Spinal cord (tissue), 10 donors: ENCODE results near the gene HNRNPC. TPM values are rescaled to one million over a fixed set of nuclear protein-coding genes. Genes with fewer than 3 reads are reported as not detected.
A peak's percentile ranks its signal among the peaks of the same experiment; 100 is the strongest.
"Not testable (repeated sequence)": the region's sequence is repeated elsewhere in the genome, so short reads cannot be mapped to it uniquely, and the experiment has no call there.

Experiments used
- DNase-seq, 6 donors: peaks; one replicate each; pipeline versions ENCODE4 v3.0.0 to v3.0.0-alpha.2; 2013 to 2015; ENCODE audit warnings: low spot score in 6 of 6, low read depth in 4 of 6
- H3K27ac ChIP-seq: one replicate; pipeline ENCODE4 v1.5.1; 2013; ENCODE audit warnings: low read depth, low read length, control low read depth
- H3K27me3 ChIP-seq: one replicate; pipeline ENCODE4 v1.6.1; 2013; ENCODE audit warnings: low read length; ENCODE audit not compliant: control insufficient read depth, insufficient read depth
- H3K36me3 ChIP-seq: one replicate; pipeline ENCODE4 v1.6.1; 2013; ENCODE audit warnings: low read length; ENCODE audit not compliant: control insufficient read depth, insufficient read depth
- H3K4me1 ChIP-seq: one replicate; pipeline ENCODE4 v1.6.1; 2013; ENCODE audit warnings: low read length; ENCODE audit not compliant: control insufficient read depth, insufficient read depth
- H3K4me3 ChIP-seq: one replicate; pipeline ENCODE4 v1.5.1; 2013; ENCODE audit warnings: low read depth, low read length, control low read depth
- H3K9me3 ChIP-seq: one replicate; pipeline ENCODE4 v1.6.1; 2013; ENCODE audit warnings: low read length; ENCODE audit not compliant: control insufficient read depth, insufficient read depth
- WGBS: methylation state at CpG from one replicate; pipeline ENCODE4 v1.1.5; 2013; ENCODE audit warnings: missing lambda C conversion rate; ENCODE audit not compliant: insufficient coverage; 5-methylcytosine and 5-hydroxymethylcytosine counted together
- polyA plus RNA-seq, 2 donors: library from polyadenylated mRNA; unstranded; fragments of 120-200 nt; gene quantifications; one replicate each; pipeline ENCODE4 v1.2.1, GENCODE V29; 2013; ENCODE audit not compliant: insufficient read length in 2 of 2
- total RNA-seq, 2 donors: library from RNA; depleted of rRNA in 1 of 2; stranded (reverse); fragments of 120-200 nt in 1 of 2; fragments of >200 nt in 1 of 2; gene quantifications; one replicate each; pipeline versions ENCODE4 v1.2.3 to v1.2.4, GENCODE V29; 2013 to 2014
- donor health status: healthy.

Gene HNRNPC
- total and polyA plus RNA-seq, 4 donors, result 492 to 536 (median 509) TPM

- H3K27ac ChIP-seq, H3K4me3 ChIP-seq, H3K36me3 ChIP-seq, H3K4me1 ChIP-seq, H3K9me3 ChIP-seq, DNase-seq, H3K27me3 ChIP-seq: not testable (repeated sequence)
- WGBS, result 100% methylated on average over 1 of the region's 2 CpGs
Measured at GRCh38 chr14:21302836-21303140, 33.5 kb upstream of the HNRNPC start.

GRCh38 chr14:21302013-21302835 is 33.0 kb upstream of the HNRNPC start:
- Histone ChIP-seq H3K4me1 (peaks cover 5% of the 10 kb centered on the region), H3K27me3 (no peaks in the 10 kb centered on the region), H3K36me3 (no peaks in the 10 kb centered on the region), H3K4me3 (no peak overlapping the region), H3K27ac (no peak overlapping the region), H3K9me3 (no peaks in the 10 kb centered on the region)
- 64% methylated on average over 4 of the region's 8 CpGs for WGBS
- no peak for DNase-seq

GRCh38 chr14:21300892-21301291 is 31.6 kb upstream of the HNRNPC start:
- no peaks in the 10 kb centered on the region for H3K27me3 ChIP-seq
- H3K9me3 ChIP-seq, result no peaks in the 10 kb centered on the region
- peak in 5 of 6 donors; percentile 15 to 75 (median 22) for DNase-seq
- H3K4me3 ChIP-seq, result peak overlapping the region; percentile 16
- 0% methylated on average over 30 of the region's 30 CpGs for WGBS
- peaks cover 5% of the 10 kb centered on the region for H3K4me1 ChIP-seq
- H3K36me3 ChIP-seq, result no peaks in the 10 kb centered on the region
- no peak overlapping the region for H3K27ac ChIP-seq

GRCh38 chr14:21299562-21300130 is 30.4 kb upstream of the HNRNPC start:
- 46% methylated on average over 2 of the region's 10 CpGs for WGBS
- Histone ChIP-seq H3K4me1 (peaks cover 5% of the 10 kb centered on the region), H3K4me3 (no peak overlapping the region), H3K27ac (no peak overlapping the region), H3K27me3 (no peaks in the 10 kb centered on the region), H3K36me3 (no peaks in the 10 kb centered on the region), H3K9me3 (no peaks in the 10 kb centered on the region)
- no peak for DNase-seq

- Histone ChIP-seq H3K36me3 (no peaks in the 10 kb centered on the region), H3K27me3 (no peaks in the 10 kb centered on the region), H3K4me1 (peaks cover 5% of the 10 kb centered on the region), H3K27ac (no peak overlapping the region), H3K9me3 (no peaks in the 10 kb centered on the region), H3K4me3 (no peak overlapping the region)
- no peak for DNase-seq
- WGBS, result 90% methylated on average over 8 of the region's 12 CpGs
Measured at GRCh38 chr14:21298358-21298757, 29.1 kb upstream of the HNRNPC start.

GRCh38 chr14:21294026-21294425 is 24.8 kb upstream of the HNRNPC start:
- H3K27ac ChIP-seq, H3K4me1 ChIP-seq, H3K4me3 ChIP-seq, H3K27me3 ChIP-seq, H3K36me3 ChIP-seq, DNase-seq, H3K9me3 ChIP-seq: not testable (repeated sequence)
- 89% methylated on average over 5 of the region's 8 CpGs for WGBS

DNA sequence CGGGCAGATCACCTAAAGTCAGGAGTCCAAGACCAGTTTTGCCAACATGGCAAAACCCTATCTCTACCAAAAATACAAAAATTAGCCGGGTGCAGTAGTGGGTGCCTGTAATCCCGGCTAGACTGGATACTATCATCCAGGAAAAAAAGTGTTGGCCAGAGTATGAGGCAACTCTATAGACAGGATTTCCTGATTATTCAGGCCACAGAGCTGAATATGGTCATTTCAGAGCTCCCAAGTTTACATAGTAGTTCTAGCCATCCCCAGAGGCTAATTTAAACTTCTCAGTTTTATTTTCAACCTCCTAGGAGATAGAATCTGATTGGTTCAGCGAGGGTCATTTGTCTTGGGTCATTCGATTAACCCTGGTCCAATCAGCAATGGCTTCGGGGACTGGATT is 17.9 kb upstream of the HNRNPC start:
- Histone ChIP-seq H3K4me3 (no peak overlapping the region), H3K36me3 (no peaks in the 10 kb centered on the region), H3K27ac (no peak overlapping the region), H3K9me3 (no peaks in the 10 kb centered on the region), H3K4me1 (no peaks in the 10 kb centered on the region), H3K27me3 (no peaks in the 10 kb centered on the region)
- DNase-seq, result no peak
- WGBS, result 87% methylated on average over 3 of the region's 6 CpGs

DNA sequence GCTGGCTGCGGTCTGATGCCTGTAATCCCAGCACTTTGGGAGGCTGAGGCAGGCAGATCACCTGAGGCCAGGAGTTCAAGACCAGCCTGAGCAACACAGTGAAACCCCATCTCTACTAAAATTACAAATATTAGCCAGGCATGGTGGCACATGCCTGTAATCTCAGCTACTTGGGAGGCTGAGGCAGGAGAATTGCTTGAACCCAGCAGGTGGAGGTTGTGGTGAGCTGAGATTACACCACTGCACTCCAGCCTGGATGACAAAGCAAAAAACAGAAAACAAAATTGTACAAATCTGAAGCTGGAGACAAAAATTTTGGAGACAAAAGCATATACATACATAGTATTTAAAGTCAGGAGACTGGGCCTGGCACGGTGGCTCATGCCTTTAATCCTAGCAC is 17.3 kb upstream of the HNRNPC start:
- 100% methylated on average over 1 of the region's 2 CpGs for WGBS
- H3K27me3 ChIP-seq, H3K27ac ChIP-seq, H3K4me3 ChIP-seq, H3K4me1 ChIP-seq, H3K9me3 ChIP-seq, DNase-seq, H3K36me3 ChIP-seq: not testable (repeated sequence)

GRCh38 chr14:21281917-21282316 is 12.7 kb upstream of the HNRNPC start:
- not testable (repeated sequence) for H3K27me3 ChIP-seq, H3K4me3 ChIP-seq, DNase-seq, H3K27ac ChIP-seq, H3K9me3 ChIP-seq, H3K36me3 ChIP-seq, H3K4me1 ChIP-seq
- 95% methylated on average over 6 of the region's 8 CpGs for WGBS

- no peak within 1 kb of the TSS for H3K4me3 ChIP-seq
- no peaks in the 10 kb centered on the region for H3K27me3 ChIP-seq
- no CpG with 5 or more reads among the region's 2 CpGs for WGBS
- H3K9me3 ChIP-seq, result no peaks in the 10 kb centered on the region
- no peaks in the 10 kb centered on the region for H3K36me3 ChIP-seq
- H3K4me1 ChIP-seq, result no peaks in the 10 kb centered on the region
- no peak for DNase-seq
- H3K27ac ChIP-seq, result no peak within 1 kb of the TSS
Measured at GRCh38 chr14:21279783-21280182, 10.5 kb upstream of the HNRNPC start, which contains the start of gene RPGRIP1. TSS of gene RPGRIP1 (plus strand) at chr14:21280083. CDS start at chr14:21287977, 7,894 bp downstream.
